C4-2B (cell line): ENCODE results near the gene HBP1.

Source experiments
- H3K27ac ChIP-seq: fragments of 450-650 bp; 2 replicates; pipeline ENCODE4 v1.5.1; 2017
- ZFX ChIP-seq: fragments of 450-650 bp; IDR thresholded peaks from 2 replicates; pipeline ENCODE4 v1.6.1; 2017
- TF ChIP-seq, protein P1 (sequence below): fragments of 450-650 bp; conservative IDR thresholded peaks from 2 replicates; pipeline ENCODE4 v1.5.1; 2017; ENCODE audit warnings: mild to moderate bottlenecking

The HBP1 gene, protein sequence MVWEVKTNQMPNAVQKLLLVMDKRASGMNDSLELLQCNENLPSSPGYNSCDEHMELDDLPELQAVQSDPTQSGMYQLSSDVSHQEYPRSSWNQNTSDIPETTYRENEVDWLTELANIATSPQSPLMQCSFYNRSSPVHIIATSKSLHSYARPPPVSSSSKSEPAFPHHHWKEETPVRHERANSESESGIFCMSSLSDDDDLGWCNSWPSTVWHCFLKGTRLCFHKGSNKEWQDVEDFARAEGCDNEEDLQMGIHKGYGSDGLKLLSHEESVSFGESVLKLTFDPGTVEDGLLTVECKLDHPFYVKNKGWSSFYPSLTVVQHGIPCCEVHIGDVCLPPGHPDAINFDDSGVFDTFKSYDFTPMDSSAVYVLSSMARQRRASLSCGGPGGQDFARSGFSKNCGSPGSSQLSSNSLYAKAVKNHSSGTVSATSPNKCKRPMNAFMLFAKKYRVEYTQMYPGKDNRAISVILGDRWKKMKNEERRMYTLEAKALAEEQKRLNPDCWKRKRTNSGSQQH

DNA sequence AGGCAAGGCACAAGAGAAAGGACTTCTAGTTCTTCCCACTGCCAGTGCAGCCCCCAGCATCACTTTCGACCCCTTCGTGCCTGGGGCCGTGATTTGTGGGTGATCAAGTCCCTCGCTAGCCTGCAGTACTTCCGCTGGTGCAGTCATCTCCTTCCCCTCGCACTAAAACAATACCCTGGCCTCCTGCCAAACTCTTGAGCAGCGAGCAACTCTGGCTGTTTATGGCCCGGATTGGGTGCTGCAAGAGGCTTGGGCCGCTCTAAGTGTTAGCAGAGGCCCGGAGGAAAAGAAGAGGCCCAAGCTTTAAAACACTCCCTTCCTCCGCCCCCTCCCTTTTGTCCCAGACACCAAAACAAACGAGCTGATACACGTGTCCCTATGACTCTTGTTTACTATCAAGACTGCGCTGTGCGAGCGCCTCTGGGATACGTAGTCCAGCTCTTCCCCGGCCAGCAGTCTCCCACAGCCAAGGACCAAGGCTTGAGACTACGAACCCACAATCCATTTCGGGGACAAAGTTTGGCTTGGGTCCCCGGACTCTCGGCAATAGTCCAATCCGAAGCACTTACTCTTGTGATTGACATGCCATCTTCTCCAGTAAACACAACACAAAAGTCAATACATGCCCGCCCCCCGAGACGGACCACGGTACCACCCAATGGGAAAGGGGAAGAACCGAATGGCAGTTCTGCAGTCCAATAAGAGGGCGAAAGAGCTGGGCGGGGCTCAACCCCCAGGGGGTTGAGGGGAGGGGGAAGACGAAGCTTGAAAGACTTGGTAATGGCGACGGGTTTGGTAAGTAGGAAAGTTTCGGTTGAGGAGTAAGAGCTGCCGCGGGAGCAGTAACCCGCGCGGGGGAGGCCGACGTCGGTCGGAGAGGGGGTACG, at the start of gene HBP1:
TSS of gene HBP1 (plus strand) at position 771 of the 887 bp plus-strand sequence. CDS start 10,891 bp downstream, outside the sequence.
- TF ChIP-seq, protein P1, sequence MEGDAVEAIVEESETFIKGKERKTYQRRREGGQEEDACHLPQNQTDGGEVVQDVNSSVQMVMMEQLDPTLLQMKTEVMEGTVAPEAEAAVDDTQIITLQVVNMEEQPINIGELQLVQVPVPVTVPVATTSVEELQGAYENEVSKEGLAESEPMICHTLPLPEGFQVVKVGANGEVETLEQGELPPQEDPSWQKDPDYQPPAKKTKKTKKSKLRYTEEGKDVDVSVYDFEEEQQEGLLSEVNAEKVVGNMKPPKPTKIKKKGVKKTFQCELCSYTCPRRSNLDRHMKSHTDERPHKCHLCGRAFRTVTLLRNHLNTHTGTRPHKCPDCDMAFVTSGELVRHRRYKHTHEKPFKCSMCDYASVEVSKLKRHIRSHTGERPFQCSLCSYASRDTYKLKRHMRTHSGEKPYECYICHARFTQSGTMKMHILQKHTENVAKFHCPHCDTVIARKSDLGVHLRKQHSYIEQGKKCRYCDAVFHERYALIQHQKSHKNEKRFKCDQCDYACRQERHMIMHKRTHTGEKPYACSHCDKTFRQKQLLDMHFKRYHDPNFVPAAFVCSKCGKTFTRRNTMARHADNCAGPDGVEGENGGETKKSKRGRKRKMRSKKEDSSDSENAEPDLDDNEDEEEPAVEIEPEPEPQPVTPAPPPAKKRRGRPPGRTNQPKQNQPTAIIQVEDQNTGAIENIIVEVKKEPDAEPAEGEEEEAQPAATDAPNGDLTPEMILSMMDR, result no peak
- no peak for TF ChIP-seq ZFX
- H3K27ac ChIP-seq, result peak within 1 kb of the TSS; percentile 69

DNA sequence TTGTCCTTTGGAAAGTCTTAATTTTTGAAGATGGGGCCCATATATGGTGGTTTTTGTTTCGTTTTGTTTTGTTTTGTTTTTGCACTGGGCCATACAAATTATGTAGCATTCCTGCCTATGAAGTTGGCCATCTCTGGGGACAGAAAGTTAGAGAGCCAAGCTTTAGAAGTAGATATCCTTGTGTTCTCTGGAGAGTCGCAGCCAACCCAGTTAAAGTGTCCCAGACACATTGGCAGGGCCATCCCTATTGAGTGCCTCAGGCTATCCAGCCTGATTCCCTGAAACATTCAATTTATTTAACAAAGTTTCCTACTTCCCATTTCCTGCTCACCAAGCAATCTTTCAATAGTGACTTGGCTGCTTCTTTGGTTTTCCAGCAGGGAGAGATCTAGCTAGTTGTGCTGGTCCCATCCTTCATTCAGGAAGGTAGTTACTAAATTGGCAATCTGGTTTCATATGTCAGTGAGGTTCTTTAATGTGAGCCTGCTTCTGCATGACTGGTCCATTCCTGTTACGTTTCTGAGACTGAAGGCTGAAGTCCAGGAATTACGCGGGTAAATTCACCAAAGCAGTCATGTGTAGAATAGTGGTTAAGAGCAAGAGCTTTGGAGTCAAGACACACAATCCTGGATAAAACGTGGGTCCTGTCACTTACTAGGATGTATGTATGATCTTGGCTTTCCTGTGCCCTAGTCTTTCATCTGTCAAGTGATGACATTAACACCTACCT, 49.3 kb upstream of the HBP1 start:
- peak overlapping the region; percentile 18; the same call in 1 of the 2 replicates for H3K27ac ChIP-seq
- TF ChIP-seq, protein P1, result no peak
- TF ChIP-seq ZFX, result no peak

DNA sequence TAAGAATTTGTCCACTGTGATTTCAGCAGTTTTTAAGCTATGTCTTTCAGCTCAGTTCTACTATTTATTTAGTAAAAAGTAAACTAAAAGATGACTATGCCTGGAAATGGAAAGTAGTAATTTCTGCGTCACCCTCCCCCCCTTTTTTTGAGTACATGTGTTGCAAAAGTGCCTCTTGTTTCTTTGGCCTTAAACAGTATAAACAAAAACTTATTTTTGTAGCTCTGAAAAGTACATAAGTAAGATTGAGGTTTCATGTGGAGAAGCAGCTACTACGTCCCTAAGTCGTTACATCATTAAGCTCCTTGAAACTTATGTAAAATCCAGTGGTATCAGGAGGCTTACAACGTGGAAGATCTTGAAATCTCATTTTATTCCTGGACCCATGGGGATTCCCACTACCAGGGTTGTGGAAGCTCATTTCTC, 46.3 kb upstream of the HBP1 start:
- no peak overlapping the region for H3K27ac ChIP-seq
- no peak for TF ChIP-seq ZFX
- TF ChIP-seq, protein P1, result no peak

DNA sequence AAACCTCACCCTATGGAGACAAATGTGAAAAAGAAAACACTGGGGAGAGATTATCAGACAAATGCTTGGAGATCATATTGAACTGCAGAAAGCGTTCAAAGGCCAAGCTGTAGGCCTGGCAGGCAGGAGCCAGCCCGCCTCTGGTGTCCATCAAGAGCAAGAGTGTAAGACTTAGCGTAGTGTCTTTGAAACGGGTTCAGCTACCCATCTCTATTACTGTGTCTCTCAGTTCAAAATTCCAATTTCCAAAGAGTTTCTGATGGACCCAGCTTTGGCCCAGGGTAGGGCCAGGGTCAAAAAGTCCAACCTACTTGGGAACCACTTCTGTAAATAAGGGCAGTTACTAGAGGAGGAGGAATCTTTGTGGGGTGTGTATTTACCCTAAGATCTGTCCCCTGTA, 45.4 kb upstream of the HBP1 start:
- TF ChIP-seq, protein P1, result no peak
- TF ChIP-seq ZFX, result no peak
- no peak overlapping the region for H3K27ac ChIP-seq

DNA sequence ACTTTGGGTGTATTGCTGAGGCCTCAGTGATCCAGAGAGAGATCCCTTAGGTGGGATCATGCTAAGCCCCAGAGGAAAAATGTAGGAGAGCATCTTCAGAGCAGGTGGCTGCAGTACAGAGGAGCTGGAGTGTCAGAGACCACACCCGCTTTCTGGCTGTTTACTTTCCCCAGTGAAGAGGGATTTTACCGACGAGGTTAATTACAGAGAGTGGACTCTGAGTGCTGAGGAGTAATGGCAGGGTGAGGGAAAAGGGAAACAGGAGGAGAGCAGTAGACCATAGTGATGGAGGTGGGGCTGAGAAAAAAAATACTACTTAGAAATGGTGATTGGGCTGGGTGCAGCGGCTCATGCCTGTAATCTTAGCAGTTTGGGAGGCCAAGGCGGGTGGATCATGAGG, 43.3 kb upstream of the HBP1 start:
- H3K27ac ChIP-seq, result no peak overlapping the region
- no peak for TF ChIP-seq ZFX
- TF ChIP-seq, protein P1, result no peak

DNA sequence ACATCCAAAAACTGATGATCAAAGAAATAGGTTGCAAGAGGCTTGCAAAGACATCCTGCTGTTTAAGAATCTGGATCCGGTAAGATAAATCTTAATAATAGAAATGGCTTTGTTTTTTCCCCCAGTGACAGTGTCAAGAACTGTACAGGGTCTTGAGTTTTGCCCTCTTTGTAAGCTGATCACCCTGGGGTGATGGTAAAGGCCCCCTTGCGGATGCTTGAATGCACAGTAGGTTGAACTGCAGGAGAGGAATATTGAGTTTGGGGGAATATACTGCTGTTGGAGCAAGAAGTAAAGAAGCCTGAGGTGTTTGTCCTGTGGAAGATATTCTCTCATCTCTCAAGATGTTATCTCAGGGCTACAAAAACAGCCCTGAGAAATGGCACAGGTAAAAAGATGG, 40.6 kb upstream of the HBP1 start:
- TF ChIP-seq, protein P1, result no peak
- no peak for TF ChIP-seq ZFX
- no peak overlapping the region for H3K27ac ChIP-seq
